Ovary (tissue), 9 donors: Measurements from ENCODE around the gene CRYBG1. TPM values are rescaled to one million over a fixed set of nuclear protein-coding genes. Genes with fewer than 3 reads are reported as not detected.

Experiments used
- DNase-seq, 5 donors: peaks; one replicate each; pipeline ENCODE4 v3.0.0-alpha.2; 2019 to 2020
- H3K27ac ChIP-seq, 2 donors: fragments of 200-600 bp; one replicate each; pipeline versions ENCODE4 v1.5.1 to v1.8.0; 2019 to 2022
- H3K27me3 ChIP-seq: fragments of 200-600 bp; one replicate; pipeline ENCODE4 v1.8.0; 2022
- H3K36me3 ChIP-seq: fragments of 200-600 bp; sonication (generic); one replicate; pipeline ENCODE4 v1.5.1; 2019
- H3K4me1 ChIP-seq: one replicate; pipeline ENCODE4 v1.8.1; 2013; ENCODE audit warnings: mild to moderate bottlenecking, moderate library complexity; ENCODE audit not compliant: insufficient read depth
- H3K4me3 ChIP-seq: fragments of 200-600 bp; sonication (generic); one replicate; pipeline ENCODE4 v1.5.1; 2017
- H3K9me3 ChIP-seq, 2 donors: fragments of 200-600 bp in 1 of 2; sonication (generic) in 1 of 2; one replicate each; pipeline versions ENCODE4 v1.5.1 to v1.8.1; 2013 to 2019; ENCODE audit warnings: mild to moderate bottlenecking in 1 of 2, moderate library complexity in 1 of 2
- CTCF ChIP-seq, 3 donors: fragments of 450-650 bp in 2 of 3; fragments of 200-600 bp in 1 of 3; IDR thresholded peaks; one replicate each; pipeline versions ENCODE4 v1.5.1 to v1.8.0; 2016 to 2022; ENCODE audit warnings: antibody characterized with exemption in 3 of 3, mild to moderate bottlenecking in 1 of 3
- EP300 ChIP-seq: sonication (generic); formaldehyde crosslinking; IDR thresholded peaks from one replicate; pipeline ENCODE4 v1.6.1; 2017; ENCODE audit warnings: antibody characterized with exemption
- POLR2A ChIP-seq: fragments of 450-650 bp; IDR thresholded peaks from one replicate; pipeline ENCODE4 v1.6.1; 2017; ENCODE audit warnings: antibody characterized with exemption, mild to moderate bottlenecking, moderate library complexity
- WGBS, 3 donors: extraction: QIAGEN DNeasy Blood & Tissue Kit in 1 of 3; methylation state at CpG; one replicate each; pipeline versions ENCODE4 v1.1.5 to v1.1.7; 2013 to 2017; 5-methylcytosine and 5-hydroxymethylcytosine counted together
- intact Hi-C, 4 donors: fragments of 100-400 bp; cut with DNase I; formaldehyde crosslinking; loops; one replicate each; pipeline versions ENCODE4 v1.11.0 to v1.15.1; 2022 to 2023
- polyA plus RNA-seq, 2 donors: library from polyadenylated mRNA; stranded (reverse); fragments of 200-250 nt in 1 of 2; fragments of 350-450 nt in 1 of 2; fragmentation: Illumina TruSeq in 1 of 2; extraction: RNeasy Lipid Tissue Mini Kit (QIAGEN cat#74804) in 1 of 2; gene quantifications; one replicate each; pipeline ENCODE4 v1.2.3, GENCODE V29; 2013 to 2014
- total RNA-seq, 7 donors: library from RNA; depleted of rRNA in 2 of 7; stranded (reverse); fragments of >200 nt in 2 of 7; fragmentation: NEBNext Ultra II Directional in 3 of 7; extraction: Animal tissue kit (Norgen Biotek cat#: 25700) in 3 of 7; gene quantifications; one replicate each; pipeline versions ENCODE4 v1.1.0 to v1.2.4, GENCODE V29; 2016 to 2023
- donor health status: DM: no; HTN: no; CAD: no; lungs with moderate emphysema.
- donor health status: DM: no; HTN: no; CAD: no.
- donor health status: Bipolar disorder and iron deficiency.
- donor health status: DM: yes; HTN: yes; CAD: no.
- donor health status: DM: no; HTN: no; CAD: no.
- donor health status: DM: yes; HTN: yes; CAD: no.

CRYBG1 gene
- total and polyA plus RNA-seq, 9 donors, result 1.5 to 7.4 (median 3.8) TPM

GRCh38 chr6:106519460-106520394, 159.2 kb downstream of the CRYBG1 start:
- Histone ChIP-seq H3K36me3 (no peaks in the 10 kb centered on the region), H3K4me1 (no peaks in the 10 kb centered on the region), H3K27me3 (no peaks in the 10 kb centered on the region), H3K27ac (no peak overlapping the region), H3K9me3 (no peaks in the 10 kb centered on the region), H3K4me3 (no peak overlapping the region)
- no peak for TF ChIP-seq POLR2A
- TF ChIP-seq EP300, result no peak
- TF ChIP-seq CTCF (IDR thresholded peaks at IDR 0.05), result no peak
- intact Hi-C loops, result no loop called here
- DNase-seq, result no peak
- WGBS, 3 donors, result 74 to 80% (median 75%) methylated on average over 14 of the region's 14 CpGs

- TF ChIP-seq EP300 (no peak), POLR2A (no peak), CTCF (IDR thresholded peaks at IDR 0.05) (no peak)
- Histone ChIP-seq H3K27me3 (no peaks in the 10 kb centered on the region), H3K4me3 (no peak overlapping the region), H3K27ac (no peak overlapping the region), H3K9me3 (no peaks in the 10 kb centered on the region), H3K36me3 (no peaks in the 10 kb centered on the region), H3K4me1 (no peaks in the 10 kb centered on the region)
- no peak for DNase-seq
- 83 to 87% (median 84%) methylated on average over 15 of the region's 15 CpGs for WGBS, 3 donors
- intact Hi-C loops, result no loop called here
These were observed 160.3 kb downstream of the CRYBG1 start for GRCh38 chr6:106520711-106521401.

GRCh38 chr6:106522562-106523250, 162.2 kb downstream of the CRYBG1 start:
- H3K27me3 ChIP-seq, result no peaks in the 10 kb centered on the region
- no peaks in the 10 kb centered on the region for H3K4me1 ChIP-seq

More at GRCh38 chr6:106522562-106523250, 162.2 kb downstream of the CRYBG1 start:
- H3K4me3 ChIP-seq, result no peak overlapping the region
- intact Hi-C loops, result no loop called here
- no peak for DNase-seq
- no peaks in the 10 kb centered on the region for H3K36me3 ChIP-seq
- no peak for TF ChIP-seq POLR2A
- TF ChIP-seq CTCF (IDR thresholded peaks at IDR 0.05), result no peak
- TF ChIP-seq EP300, result no peak
- H3K9me3 ChIP-seq, result no peaks in the 10 kb centered on the region
- no peak overlapping the region for H3K27ac ChIP-seq
- 78 to 86% (median 82%) methylated on average over 6 of the region's 6 CpGs for WGBS, 3 donors
